Ishikawa (cell line): ENCODE results near the gene CERT1.

Experiments
- CREB1 ChIP-seq: IDR thresholded peaks from 2 replicates; pipeline ENCODE4 v1.6.1; 2012; ENCODE audit warnings: low read depth
- EP300 ChIP-seq: IDR thresholded peaks from 2 replicates; pipeline ENCODE4 v1.6.1; 2012; ENCODE audit warnings: borderline replicate concordance
- TCF12 ChIP-seq: IDR thresholded peaks from 2 replicates; pipeline ENCODE4 v1.6.1; 2012; ENCODE audit warnings: low read depth
- TF ChIP-seq, protein P1 (sequence below): IDR thresholded peaks from 2 replicates; pipeline ENCODE4 v1.6.1; 2012
- TF ChIP-seq, protein P2 (sequence below): IDR thresholded peaks from 2 replicates; pipeline ENCODE4 v1.6.1; 2012; ENCODE audit warnings: low read depth, mild to moderate bottlenecking

DNA sequence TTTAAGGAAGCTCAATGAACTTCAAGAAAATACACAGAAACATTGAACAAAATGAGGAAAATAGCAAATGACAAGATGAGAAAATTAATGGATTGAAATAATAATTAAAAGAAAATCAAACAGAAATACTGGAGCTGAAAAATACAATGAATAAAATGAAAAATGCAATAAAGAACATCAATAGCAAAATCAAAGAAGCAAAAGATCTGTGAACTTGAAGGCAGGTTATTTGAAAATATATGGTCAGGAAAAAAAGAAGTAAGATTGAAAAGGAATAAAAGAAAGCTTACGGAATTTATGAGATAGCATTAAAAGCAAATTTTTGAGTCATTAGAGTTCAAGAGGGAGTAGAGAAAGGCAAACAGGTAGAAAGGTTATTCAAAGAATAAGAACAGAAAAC, 42.4 kb downstream of the CERT1 start:
- TF ChIP-seq, protein P1, sequence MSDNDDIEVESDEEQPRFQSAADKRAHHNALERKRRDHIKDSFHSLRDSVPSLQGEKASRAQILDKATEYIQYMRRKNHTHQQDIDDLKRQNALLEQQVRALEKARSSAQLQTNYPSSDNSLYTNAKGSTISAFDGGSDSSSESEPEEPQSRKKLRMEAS, result no peak
- TF ChIP-seq TCF12 (no peak), CREB1 (no peak), EP300 (no peak)
- TF ChIP-seq, protein P2, sequence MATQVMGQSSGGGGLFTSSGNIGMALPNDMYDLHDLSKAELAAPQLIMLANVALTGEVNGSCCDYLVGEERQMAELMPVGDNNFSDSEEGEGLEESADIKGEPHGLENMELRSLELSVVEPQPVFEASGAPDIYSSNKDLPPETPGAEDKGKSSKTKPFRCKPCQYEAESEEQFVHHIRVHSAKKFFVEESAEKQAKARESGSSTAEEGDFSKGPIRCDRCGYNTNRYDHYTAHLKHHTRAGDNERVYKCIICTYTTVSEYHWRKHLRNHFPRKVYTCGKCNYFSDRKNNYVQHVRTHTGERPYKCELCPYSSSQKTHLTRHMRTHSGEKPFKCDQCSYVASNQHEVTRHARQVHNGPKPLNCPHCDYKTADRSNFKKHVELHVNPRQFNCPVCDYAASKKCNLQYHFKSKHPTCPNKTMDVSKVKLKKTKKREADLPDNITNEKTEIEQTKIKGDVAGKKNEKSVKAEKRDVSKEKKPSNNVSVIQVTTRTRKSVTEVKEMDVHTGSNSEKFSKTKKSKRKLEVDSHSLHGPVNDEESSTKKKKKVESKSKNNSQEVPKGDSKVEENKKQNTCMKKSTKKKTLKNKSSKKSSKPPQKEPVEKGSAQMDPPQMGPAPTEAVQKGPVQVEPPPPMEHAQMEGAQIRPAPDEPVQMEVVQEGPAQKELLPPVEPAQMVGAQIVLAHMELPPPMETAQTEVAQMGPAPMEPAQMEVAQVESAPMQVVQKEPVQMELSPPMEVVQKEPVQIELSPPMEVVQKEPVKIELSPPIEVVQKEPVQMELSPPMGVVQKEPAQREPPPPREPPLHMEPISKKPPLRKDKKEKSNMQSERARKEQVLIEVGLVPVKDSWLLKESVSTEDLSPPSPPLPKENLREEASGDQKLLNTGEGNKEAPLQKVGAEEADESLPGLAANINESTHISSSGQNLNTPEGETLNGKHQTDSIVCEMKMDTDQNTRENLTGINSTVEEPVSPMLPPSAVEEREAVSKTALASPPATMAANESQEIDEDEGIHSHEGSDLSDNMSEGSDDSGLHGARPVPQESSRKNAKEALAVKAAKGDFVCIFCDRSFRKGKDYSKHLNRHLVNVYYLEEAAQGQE, result no peak
